ENCODE data around the gene PROSER3. TPM values are rescaled to one million over a fixed set of nuclear protein-coding genes. Genes with fewer than 3 reads are reported as not detected.

The PROSER3 gene
- total and polyA plus RNA-seq, 4 donors = 10.0 to 32.2 (median 12.1) TPM

GRCh38 chr19:35750167-35750566 lies 7.8 kb upstream of the PROSER3 start:
- H3K36me3 ChIP-seq (ENCODE audit: control insufficient read depth in 4 of 4, insufficient read depth in 4 of 4, low read length in 4 of 4) = peaks cover 0 to 26% (median 12%) of the 10 kb centered on the region in 4 donors
- 82 to 90% methylated on average over 5 of the region's 5 CpGs for WGBS, 2 donors
- ATAC-seq (ENCODE audit: insufficient read depth, low FRiP score) (no peak), DNase-seq (no peak)
- H3K27ac ChIP-seq (ENCODE audit: low read depth in 1 of 2, low read length in 1 of 2) = no peak overlapping the region
- no peak overlapping the region for H3K9ac ChIP-seq (ENCODE audit: insufficient read depth in 1 of 2, low read length in 2 of 2)
- TF ChIP-seq, protein P1, sequence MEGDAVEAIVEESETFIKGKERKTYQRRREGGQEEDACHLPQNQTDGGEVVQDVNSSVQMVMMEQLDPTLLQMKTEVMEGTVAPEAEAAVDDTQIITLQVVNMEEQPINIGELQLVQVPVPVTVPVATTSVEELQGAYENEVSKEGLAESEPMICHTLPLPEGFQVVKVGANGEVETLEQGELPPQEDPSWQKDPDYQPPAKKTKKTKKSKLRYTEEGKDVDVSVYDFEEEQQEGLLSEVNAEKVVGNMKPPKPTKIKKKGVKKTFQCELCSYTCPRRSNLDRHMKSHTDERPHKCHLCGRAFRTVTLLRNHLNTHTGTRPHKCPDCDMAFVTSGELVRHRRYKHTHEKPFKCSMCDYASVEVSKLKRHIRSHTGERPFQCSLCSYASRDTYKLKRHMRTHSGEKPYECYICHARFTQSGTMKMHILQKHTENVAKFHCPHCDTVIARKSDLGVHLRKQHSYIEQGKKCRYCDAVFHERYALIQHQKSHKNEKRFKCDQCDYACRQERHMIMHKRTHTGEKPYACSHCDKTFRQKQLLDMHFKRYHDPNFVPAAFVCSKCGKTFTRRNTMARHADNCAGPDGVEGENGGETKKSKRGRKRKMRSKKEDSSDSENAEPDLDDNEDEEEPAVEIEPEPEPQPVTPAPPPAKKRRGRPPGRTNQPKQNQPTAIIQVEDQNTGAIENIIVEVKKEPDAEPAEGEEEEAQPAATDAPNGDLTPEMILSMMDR (IDR thresholded peaks at IDR 0.05; ENCODE audit: control extremely low read depth, extremely low read depth) = no peak
- peaks cover 0 to 3% (median 0%) of the 10 kb centered on the region in 3 donors for H3K27me3 ChIP-seq (ENCODE audit: control insufficient read depth in 3 of 3, insufficient read depth in 3 of 3, low read length in 2 of 3)
- H3K4me1 ChIP-seq (ENCODE audit: control insufficient read depth in 5 of 5, insufficient read depth in 5 of 5, low read length in 5 of 5) = peaks cover 0 to 23% (median 8%) of the 10 kb centered on the region in 5 donors
- no peak overlapping the region for H3K4me3 ChIP-seq
- H3K9me3 ChIP-seq (ENCODE audit: control insufficient read depth in 4 of 4, insufficient read depth in 3 of 4, low read length in 3 of 4) = peaks cover 0 to 1% (median 0%) of the 10 kb centered on the region in 4 donors

- peak overlapping the region in 1 of 2 donors; percentile 32 for H3K27ac ChIP-seq (ENCODE audit: low read depth in 1 of 2, low read length in 1 of 2)
- peaks cover 0 to 1% (median 0%) of the 10 kb centered on the region in 4 donors for H3K9me3 ChIP-seq (ENCODE audit: control insufficient read depth in 4 of 4, insufficient read depth in 3 of 4, low read length in 3 of 4)
- no peak overlapping the region for H3K9ac ChIP-seq (ENCODE audit: insufficient read depth in 1 of 2, low read length in 2 of 2)
- H3K36me3 ChIP-seq (ENCODE audit: control insufficient read depth in 4 of 4, insufficient read depth in 4 of 4, low read length in 4 of 4) = peaks cover 0 to 26% (median 12%) of the 10 kb centered on the region in 4 donors
- DNase-seq (no peak), ATAC-seq (ENCODE audit: insufficient read depth, low FRiP score) (no peak)
- 91 to 94% methylated on average over 14 of the region's 14 CpGs for WGBS, 2 donors
- TF ChIP-seq, protein P1 (IDR thresholded peaks at IDR 0.05; ENCODE audit: control extremely low read depth, extremely low read depth) = no peak
- H3K4me1 ChIP-seq (ENCODE audit: control insufficient read depth in 5 of 5, insufficient read depth in 5 of 5, low read length in 5 of 5) = peaks cover 0 to 30% (median 12%) of the 10 kb centered on the region in 5 donors
- H3K27me3 ChIP-seq (ENCODE audit: control insufficient read depth in 3 of 3, insufficient read depth in 3 of 3, low read length in 2 of 3) = peaks cover 0 to 4% (median 0%) of the 10 kb centered on the region in 3 donors
- H3K4me3 ChIP-seq = no peak overlapping the region
These were observed 5.9 kb upstream of the PROSER3 start for GRCh38 chr19:35751839-35752745.

- H3K27ac ChIP-seq (ENCODE audit: low read depth in 1 of 2, low read length in 1 of 2) = no peak overlapping the region
- H3K9ac ChIP-seq (ENCODE audit: insufficient read depth in 1 of 2, low read length in 2 of 2) = no peak overlapping the region
- WGBS, 2 donors = 95 to 96% methylated on average over 18 to 20 of the region's 20 CpGs
- TF ChIP-seq, protein P1 (IDR thresholded peaks at IDR 0.05; ENCODE audit: control extremely low read depth, extremely low read depth) = no peak
- peaks cover 0 to 4% (median 0%) of the 10 kb centered on the region in 3 donors for H3K27me3 ChIP-seq (ENCODE audit: control insufficient read depth in 3 of 3, insufficient read depth in 3 of 3, low read length in 2 of 3)
- H3K9me3 ChIP-seq (ENCODE audit: control insufficient read depth in 4 of 4, insufficient read depth in 3 of 4, low read length in 3 of 4) = peaks cover 0 to 1% (median 0%) of the 10 kb centered on the region in 4 donors
- no peak overlapping the region for H3K4me3 ChIP-seq
- DNase-seq (no peak), ATAC-seq (ENCODE audit: insufficient read depth, low FRiP score) (no peak)
- peaks cover 0 to 26% (median 10%) of the 10 kb centered on the region in 4 donors for H3K36me3 ChIP-seq (ENCODE audit: control insufficient read depth in 4 of 4, insufficient read depth in 4 of 4, low read length in 4 of 4)
- H3K4me1 ChIP-seq (ENCODE audit: control insufficient read depth in 5 of 5, insufficient read depth in 5 of 5, low read length in 5 of 5) = peaks cover 0 to 34% (median 14%) of the 10 kb centered on the region in 5 donors
These were observed 5.1 kb upstream of the PROSER3 start for GRCh38 chr19:35752746-35753350.
